ENCODE results near the gene INPP5A. TPM values are rescaled to one million over a fixed set of nuclear protein-coding genes. Genes with fewer than 3 reads are reported as not detected.

INPP5A gene
- total and polyA plus RNA-seq, 2 experiments from 2014 or later = 41.2 to 53.6 TPM

GRCh38 chr10:132662186-132662920 is 124.8 kb downstream of the INPP5A start:
- Histone ChIP-seq H3K36me3 (replicated peaks; ENCODE audit: insufficient read depth, low read depth) (no peaks in the 10 kb centered on the region), H3K4me3 (no peak overlapping the region)
- 83% methylated on average over 19 of the region's 19 CpGs for WGBS (ENCODE audit: low lambda C conversion rate, missing lambda C conversion rate)

DNA sequence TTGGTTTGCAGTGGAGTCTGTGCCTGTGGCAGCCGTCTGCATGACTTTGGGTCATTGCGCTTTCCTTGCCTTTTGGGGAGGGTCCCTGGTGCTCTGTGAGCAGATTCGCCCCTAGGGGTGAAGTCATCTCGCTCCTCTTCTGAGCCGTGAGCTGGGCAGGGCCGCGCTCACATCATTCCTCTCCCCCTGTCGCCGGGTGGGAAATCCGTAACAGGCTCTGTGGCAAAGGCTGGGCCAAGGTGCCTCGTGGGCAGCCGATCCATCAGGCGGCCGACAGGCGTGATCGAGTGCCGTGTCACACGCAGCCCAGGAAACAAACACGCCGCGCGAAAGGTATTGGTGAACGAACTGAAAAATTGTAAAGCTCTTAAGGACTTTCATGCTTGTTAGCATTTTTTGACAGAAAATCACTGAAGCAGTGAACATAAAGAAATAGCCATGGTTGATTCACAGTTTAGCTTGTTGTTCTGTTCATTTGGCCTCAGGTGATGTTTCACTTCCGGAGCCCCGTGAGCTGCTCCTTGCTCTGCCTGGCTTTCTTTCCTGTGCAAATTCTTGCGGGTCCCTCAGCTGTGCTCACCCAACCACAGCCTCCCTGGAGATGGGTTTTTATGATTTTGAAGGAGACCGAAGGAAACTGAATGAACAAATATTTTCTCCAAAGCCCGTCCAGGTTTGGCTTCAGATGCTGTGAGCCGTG is 126.2 kb downstream of the INPP5A start:
- H2AFZ ChIP-seq = no peak overlapping the region
- WGBS (ENCODE audit: low lambda C conversion rate, missing lambda C conversion rate) = 94% methylated on average over 29 of the region's 29 CpGs
- H3K27ac ChIP-seq = no peak overlapping the region
- DNase-seq (ENCODE audit: low spot score) = no peak
- H4K20me1 ChIP-seq (ENCODE audit: insufficient read depth, poor library complexity, severe bottlenecking) = no peaks in the 10 kb centered on the region
- no peaks in the 10 kb centered on the region for H3K79me2 ChIP-seq
- no peaks in the 10 kb centered on the region for H3K27me3 ChIP-seq
- H3K9me2 ChIP-seq (replicated peaks; ENCODE audit: insufficient read depth) = no peaks in the 10 kb centered on the region
- H3K36me3 ChIP-seq (replicated peaks; ENCODE audit: insufficient read depth, low read depth) = no peaks in the 10 kb centered on the region
- no peaks in the 10 kb centered on the region for H3K4me1 ChIP-seq (ENCODE audit: insufficient read depth)
- H3K4me2 ChIP-seq = no peak overlapping the region
- no peak overlapping the region for H3K4me3 ChIP-seq
- TF ChIP-seq EZH2phosphoT487 (IDR thresholded peaks at IDR 0.05; ENCODE audit: low read depth, severe bottlenecking, unreplicated experiment) = no peak
- no peak for TF ChIP-seq EZH2 (IDR thresholded peaks at IDR 0.05; ENCODE audit: borderline replicate concordance)
- TF ChIP-seq, protein P1, sequence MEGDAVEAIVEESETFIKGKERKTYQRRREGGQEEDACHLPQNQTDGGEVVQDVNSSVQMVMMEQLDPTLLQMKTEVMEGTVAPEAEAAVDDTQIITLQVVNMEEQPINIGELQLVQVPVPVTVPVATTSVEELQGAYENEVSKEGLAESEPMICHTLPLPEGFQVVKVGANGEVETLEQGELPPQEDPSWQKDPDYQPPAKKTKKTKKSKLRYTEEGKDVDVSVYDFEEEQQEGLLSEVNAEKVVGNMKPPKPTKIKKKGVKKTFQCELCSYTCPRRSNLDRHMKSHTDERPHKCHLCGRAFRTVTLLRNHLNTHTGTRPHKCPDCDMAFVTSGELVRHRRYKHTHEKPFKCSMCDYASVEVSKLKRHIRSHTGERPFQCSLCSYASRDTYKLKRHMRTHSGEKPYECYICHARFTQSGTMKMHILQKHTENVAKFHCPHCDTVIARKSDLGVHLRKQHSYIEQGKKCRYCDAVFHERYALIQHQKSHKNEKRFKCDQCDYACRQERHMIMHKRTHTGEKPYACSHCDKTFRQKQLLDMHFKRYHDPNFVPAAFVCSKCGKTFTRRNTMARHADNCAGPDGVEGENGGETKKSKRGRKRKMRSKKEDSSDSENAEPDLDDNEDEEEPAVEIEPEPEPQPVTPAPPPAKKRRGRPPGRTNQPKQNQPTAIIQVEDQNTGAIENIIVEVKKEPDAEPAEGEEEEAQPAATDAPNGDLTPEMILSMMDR (IDR thresholded peaks at IDR 0.05; ENCODE audit: poor library complexity) = no peak
- no peaks in the 10 kb centered on the region for H3K9me3 ChIP-seq (ENCODE audit: low read depth)

More at GRCh38 chr10:132662186-132662920, 124.8 kb downstream of the INPP5A start:
- Histone ChIP-seq H2AFZ (no peak overlapping the region), H3K4me1 (ENCODE audit: insufficient read depth) (no peaks in the 10 kb centered on the region), H3K79me2 (no peaks in the 10 kb centered on the region), H3K9me2 (replicated peaks; ENCODE audit: insufficient read depth) (no peaks in the 10 kb centered on the region), H3K27me3 (no peaks in the 10 kb centered on the region), H3K4me2 (no peak overlapping the region), H3K9me3 (ENCODE audit: low read depth) (no peaks in the 10 kb centered on the region), H3K27ac (no peak overlapping the region), H4K20me1 (ENCODE audit: insufficient read depth, poor library complexity, severe bottlenecking) (no peaks in the 10 kb centered on the region)
- TF ChIP-seq EZH2 (IDR thresholded peaks at IDR 0.05; ENCODE audit: borderline replicate concordance) = no peak
- TF ChIP-seq, protein P1 (IDR thresholded peaks at IDR 0.05; ENCODE audit: poor library complexity) = no peak
- TF ChIP-seq EZH2phosphoT487 (IDR thresholded peaks at IDR 0.05; ENCODE audit: low read depth, severe bottlenecking, unreplicated experiment) = no peak
- no peak for DNase-seq (ENCODE audit: low spot score)

DNA sequence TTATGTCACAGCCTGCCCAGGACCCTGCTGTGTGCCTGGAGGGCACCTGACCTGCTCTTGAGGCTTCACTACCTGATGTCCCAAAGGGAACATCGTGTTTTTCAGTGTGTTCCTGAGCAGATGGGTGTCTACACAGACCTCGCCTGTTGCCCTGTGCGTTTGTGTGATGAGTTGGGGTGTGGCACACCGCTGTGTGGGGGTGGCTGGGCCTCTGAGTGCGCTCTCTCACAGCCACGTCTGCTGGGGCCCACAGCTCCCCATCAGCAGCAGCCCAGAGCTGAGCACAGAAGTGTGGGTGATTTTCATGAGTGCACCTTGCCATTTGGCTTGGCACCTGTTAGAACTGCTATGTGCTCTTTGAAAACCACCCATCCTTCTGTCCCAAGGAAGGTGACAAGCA is 126.8 kb downstream of the INPP5A start:
- no peak overlapping the region for H3K4me3 ChIP-seq
- no peaks in the 10 kb centered on the region for H3K36me3 ChIP-seq (replicated peaks; ENCODE audit: insufficient read depth, low read depth)
- H3K27me3 ChIP-seq = no peaks in the 10 kb centered on the region
- no peaks in the 10 kb centered on the region for H3K4me1 ChIP-seq (ENCODE audit: insufficient read depth)
- no peaks in the 10 kb centered on the region for H3K79me2 ChIP-seq
- H4K20me1 ChIP-seq (ENCODE audit: insufficient read depth, poor library complexity, severe bottlenecking) = no peaks in the 10 kb centered on the region
- no peak for DNase-seq (ENCODE audit: low spot score)
- no peak overlapping the region for H2AFZ ChIP-seq
- WGBS (ENCODE audit: low lambda C conversion rate, missing lambda C conversion rate) = 88% methylated on average over 6 of the region's 6 CpGs
- no peak overlapping the region for H3K4me2 ChIP-seq
- no peak overlapping the region for H3K27ac ChIP-seq
- TF ChIP-seq EZH2phosphoT487 (IDR thresholded peaks at IDR 0.05; ENCODE audit: low read depth, severe bottlenecking, unreplicated experiment) (no peak), EZH2 (IDR thresholded peaks at IDR 0.05; ENCODE audit: borderline replicate concordance) (no peak)
- TF ChIP-seq, protein P1 (IDR thresholded peaks at IDR 0.05; ENCODE audit: poor library complexity) = no peak
- H3K9me2 ChIP-seq (replicated peaks; ENCODE audit: insufficient read depth) = no peaks in the 10 kb centered on the region
- no peaks in the 10 kb centered on the region for H3K9me3 ChIP-seq (ENCODE audit: low read depth)
